Hindlimb muscle (tissue), 1 donor: Measurements from ENCODE around the gene KLK5. TPM values are rescaled to one million over a fixed set of nuclear protein-coding genes. Genes with fewer than 3 reads are reported as not detected.
A peak's percentile ranks its signal among the peaks of the same experiment; 100 is the strongest.

Experiments
- DNase-seq: peaks from one replicate; pipeline ENCODE4 v3.0.0-alpha.2; 2013
- polyA plus RNA-seq: library from polyadenylated mRNA; unstranded; fragments of 120-200 nt; gene quantifications from one replicate; pipeline ENCODE4 v1.2.1, GENCODE V29; 2013; ENCODE audit not compliant: insufficient read length

KLK5 gene
- polyA plus RNA-seq, 1 donor: not detected

DNA sequence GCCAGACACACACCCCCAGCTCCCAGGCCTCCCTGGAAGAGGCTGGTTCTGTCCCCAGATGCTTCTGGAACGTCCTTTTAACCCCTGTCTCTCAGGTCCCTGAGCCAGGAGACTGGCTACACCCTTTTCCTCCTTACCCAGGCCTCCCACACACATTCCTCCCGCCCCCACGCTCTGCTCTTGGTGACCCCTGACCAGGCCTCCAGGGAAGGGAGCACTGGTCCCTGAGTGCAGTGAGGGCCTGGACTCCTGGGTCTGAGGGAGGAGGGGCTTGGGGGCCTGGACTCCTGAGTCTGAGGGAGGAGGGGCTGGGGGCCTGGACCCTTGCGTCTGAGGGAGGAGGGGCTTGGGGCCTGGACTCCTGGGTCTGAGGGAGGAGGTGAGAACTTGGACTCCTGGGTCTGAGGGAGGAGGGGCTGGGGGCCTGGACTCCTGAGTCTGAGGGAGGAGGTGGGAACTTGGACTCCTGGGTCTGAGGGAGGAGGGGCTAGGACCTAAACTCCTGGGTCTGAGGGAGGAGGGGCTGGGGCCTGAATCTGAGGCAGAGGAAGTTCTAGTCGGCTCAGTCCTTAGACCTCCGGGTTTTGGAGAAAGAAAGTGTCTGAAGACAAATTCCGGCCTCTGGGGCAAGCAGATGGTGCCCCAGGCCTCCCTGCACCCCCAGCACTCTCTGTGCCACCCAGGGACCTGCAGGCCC lies 16.0 kb upstream of the KLK5 start:
- no peak for DNase-seq

DNA sequence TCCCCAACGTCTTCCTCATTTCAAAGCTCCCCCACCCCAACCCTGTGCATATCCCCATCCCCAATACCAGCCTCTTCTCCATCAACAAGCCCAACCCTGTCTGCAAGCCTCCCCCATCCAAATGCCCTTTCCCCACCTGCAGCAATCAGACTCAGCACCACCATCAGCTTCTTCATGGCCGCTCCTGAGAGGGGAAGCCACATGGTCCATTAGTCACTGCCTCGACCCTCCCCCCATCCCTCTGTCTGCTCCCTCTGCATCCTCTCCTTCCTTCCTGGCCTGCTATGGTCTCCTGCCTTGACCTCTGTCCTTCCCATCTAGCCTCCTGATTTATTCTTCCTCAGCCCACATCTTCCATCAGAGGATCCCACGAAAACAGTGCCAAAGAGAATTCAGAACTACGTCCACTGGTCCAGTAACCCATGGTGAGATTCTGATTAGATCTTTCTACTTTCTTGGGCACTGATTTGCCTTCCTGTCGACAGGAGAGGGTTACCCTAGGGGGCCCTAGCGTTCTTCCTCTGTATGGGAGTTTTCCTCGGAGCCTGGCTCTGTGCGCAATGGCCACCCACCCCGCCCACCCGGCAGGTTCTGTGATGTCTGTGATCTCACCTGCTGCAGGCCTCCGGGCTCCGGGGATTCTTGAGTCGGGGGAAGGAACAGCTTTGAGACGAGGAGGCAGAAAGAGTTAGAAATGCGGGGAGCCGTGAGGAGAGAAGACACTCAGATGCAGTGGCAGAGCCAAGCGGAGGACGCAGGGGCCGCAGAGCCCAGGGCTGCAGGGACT lies 15.3 kb upstream of the KLK5 start:
- no peak for DNase-seq

DNA sequence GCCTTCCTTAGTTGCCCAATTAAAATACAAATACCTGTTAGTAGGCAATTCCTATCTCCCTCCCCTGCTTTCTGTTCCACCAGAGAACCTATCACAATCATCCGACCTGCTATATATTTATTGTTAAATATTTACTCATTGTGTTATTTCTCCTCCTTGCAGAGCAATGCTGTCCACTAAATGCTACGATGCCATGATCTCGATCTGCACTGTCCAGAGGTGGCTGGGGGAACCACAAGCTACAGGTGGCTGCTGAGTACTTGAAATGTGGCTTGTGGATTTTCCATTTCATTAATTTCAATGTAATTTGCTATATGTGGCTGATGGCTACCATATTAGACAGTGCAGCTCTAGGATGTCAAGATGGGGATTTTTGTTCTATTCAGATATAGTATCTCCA lies 11.4 kb upstream of the KLK5 start:
- DNase-seq: no peak

DNA sequence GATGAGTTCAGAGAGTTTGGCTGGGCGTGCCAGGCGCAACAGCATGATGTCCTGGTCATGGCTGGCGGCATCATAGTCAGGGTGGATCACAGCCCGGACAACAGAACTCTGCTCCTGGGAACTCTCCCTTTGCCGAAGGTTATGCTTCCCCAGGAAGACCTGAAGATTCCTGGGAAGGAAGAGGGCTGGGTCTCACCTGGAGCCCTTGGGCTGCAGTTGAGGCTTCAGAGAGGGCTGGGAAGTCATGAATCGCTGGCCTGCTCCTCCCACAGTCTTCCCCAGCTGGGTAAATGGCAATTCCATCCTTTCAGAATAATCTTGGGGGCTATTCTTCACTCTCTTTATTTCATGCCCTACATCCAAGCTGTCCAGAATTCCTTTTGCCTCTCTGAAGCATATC lies 10.5 kb upstream of the KLK5 start:
- no peak for DNase-seq

DNA sequence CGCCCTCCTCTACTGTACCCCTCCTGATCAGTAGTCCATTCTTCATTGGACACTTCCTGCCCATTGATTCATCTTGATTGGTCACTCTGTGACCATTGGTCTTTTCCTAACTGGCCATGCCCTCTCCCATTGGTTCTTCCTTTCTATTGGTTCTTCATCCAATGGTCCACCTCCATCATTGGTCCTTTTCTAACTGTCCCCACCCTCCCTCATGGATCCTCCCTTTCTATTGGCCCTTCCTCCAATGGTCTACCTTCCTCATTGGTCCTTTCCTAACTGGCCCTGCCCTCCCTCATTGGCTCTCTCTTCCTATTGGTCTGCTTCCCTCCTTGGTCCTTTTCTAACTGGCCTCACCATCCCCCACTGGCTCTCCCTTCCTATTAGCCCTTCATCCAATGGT lies 9.4 kb upstream of the KLK5 start:
- no peak for DNase-seq

DNA sequence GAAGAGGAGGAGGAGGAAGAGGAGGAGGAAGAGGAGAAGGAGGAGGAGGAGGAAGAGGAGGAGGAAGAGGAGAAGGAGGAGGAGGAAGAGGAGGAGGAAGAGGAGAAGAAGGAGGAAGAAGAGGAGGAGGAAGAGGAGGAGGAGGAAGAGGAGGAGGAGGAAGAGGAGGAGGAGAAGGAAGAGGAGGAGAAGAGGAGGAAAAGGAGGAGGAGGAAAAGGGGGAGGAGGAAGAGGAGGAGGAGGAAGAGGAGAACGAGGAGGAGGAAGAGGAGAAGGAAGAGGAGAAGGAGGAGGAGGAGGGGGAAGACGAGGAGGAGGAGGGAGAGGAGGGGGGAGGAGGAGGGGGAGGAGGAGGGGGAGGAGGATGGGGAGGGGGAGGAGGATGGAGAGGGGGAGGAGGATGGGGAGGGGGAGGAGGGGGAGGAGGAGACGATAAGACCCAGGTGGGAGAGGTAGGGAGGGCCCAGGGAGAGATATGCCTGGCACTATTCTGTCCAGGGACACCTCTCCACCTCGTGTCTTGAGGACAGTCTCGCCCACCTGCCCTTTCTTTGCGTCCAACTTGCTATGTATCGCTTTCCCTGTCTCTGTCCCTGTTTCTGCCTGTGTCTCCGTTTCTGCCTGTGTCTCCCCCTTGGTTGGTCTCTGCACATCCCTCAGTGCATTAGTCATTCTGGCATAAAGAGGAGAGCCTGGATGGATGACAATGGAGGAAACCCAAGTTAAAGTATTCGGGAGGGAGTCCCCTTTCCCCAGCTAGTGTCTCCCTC lies 7.1 kb upstream of the KLK5 start:
- no peak for DNase-seq

DNA sequence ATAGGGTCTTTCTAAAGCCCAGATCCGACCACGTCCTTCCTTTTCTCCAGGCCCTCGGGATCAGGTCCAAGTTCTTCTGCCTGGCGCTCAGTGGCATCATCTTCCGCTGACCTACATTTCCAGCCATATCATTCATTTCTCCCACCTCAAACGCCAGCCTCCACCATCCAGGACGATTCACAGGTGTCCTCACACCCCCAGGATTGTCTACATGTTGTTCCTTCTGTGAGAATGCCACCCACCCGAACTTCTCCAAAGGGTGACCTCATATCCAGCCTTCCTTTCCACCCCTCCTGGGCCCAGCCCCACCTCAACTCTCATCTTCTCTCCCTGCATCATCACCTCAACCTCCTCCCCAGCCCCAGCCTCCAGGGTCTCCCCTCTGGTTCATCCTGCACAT lies 4.7 kb upstream of the KLK5 start:
- DNase-seq: no peak

DNA sequence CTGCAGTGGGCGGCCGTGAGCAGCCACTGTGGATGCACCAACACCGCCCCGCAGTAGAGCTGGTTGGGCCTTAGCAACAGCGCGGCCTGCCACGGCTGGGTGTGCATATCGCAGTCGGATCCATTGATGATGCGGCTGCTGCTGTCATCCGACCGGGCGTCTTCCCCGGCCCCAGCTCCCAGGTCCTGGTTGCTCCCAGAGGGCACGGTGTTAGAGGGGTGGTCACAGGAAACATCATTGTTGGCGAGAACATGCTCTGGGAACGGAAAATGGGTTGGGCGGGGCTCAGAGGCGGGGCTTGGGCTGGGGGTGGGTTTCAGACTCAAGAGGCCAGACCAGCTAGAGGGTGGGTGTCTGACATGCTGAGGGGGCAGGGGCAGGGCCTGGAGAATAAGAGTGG lies 3.0 kb downstream of the KLK5 start:
- no peak for DNase-seq

DNA sequence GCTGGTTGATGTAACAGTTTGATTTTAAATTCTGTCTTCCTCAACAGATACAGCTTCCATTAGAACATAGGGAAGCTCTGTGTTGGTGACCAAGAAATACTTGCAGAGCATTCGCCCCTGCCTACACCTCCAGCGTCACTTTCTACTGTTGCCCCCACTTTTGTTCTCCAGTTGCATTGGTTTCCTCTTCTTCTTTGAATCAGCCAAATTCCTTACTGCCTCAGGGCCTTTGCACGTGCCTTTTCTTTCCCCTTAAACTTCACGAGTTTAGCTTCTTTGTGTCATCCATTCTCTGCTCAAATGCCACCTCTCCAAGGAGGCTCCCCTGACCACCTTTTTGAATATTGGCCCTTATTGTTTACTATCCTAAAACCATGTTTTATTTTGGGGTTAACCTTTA lies 5.7 kb downstream of the KLK5 start:
- no peak for DNase-seq

DNA sequence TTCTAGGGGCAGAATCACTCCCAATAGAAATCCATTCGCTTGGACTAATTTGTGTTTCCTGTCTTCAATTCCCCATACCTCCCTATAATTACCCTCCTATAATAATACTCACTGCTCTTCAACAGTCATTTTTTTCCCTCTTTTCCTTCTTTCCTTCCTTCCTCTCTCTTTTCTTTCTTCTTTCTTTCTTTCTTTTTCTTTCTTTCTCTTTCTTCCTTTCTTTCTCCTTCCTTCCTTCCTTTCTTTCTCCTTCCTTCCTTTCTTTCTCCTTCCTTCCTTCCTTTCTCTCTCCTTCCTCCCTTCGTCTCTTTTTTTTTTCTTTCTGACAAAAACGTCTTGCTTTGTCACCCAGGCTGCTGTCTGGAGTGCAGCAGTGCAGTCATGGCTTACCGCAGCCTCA lies 8.0 kb downstream of the KLK5 start:
- no peak for DNase-seq

DNA sequence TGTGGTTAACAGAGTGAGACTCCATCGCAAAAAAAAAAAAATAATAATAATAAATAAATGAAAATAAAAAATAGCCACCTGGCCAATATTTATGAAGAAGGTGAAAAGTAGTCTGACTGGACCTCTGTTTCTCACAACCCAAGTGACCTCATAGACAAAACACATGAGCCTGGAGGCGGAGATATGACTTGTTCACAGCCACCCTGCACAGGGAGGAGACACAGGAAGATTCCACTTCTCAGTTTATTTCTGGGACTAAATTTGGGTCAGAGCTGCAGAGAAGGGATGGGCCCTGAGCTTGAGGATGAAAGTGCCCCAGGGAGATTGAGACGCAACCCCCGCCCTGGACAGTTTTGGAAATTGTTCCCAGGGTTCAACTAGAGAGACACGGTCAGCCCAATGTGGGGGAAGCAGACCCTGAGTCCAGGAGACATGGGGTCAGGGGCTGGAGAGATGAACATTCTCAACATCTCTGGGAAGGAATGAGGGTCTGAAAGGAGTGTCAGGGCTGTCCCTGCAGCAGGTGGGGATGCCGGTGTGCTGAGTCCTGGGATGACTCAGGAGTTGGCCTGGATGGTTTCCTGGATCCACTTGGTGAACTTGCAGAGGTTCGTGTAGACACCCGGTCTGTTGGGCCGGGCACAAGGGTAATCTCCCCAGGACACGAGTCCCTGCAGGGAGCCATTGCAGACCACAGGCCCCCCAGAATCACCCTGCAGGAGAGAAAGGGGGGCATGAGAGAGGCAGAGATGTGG lies 9.6 kb downstream of the KLK5 start:
- no peak for DNase-seq

DNA sequence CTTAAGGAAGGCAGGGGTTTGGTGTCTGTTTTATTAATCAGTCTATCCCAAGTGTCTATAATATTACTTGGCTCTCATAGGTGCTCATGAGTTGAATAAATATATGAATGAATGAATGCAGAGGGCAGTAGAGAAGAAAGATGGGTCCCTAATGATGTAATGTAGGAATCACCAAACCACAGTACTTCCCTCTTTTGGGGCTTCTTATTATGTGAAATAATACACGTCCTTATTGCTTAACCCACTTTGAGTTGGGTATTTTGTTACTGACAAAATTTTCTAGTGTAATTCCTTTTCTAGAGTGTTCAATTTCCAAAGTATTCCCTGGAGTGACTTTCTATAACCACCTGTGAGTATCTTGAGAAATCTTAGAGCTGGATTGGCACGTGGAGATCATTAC lies 13.2 kb downstream of the KLK5 start:
- no peak for DNase-seq

DNA sequence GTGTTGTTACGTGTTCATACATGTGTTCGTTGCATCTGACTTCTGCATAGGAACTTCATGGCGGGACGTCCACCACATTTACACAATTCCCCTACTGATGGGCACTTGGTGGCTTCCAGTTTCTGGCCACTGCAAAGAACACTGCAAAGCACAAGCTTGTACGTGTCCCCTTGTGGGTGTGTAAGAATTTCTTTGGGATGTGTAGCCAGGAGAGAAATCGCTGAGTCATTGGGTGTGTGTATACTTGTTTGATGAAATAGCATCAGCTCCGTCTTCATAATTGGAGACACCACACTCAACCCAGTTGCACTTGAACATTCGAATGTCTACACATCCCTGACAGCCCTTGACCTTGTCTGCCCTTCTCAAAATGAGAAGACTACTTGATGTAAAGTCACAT lies 19.2 kb downstream of the KLK5 start:
- no peak for DNase-seq

DNA sequence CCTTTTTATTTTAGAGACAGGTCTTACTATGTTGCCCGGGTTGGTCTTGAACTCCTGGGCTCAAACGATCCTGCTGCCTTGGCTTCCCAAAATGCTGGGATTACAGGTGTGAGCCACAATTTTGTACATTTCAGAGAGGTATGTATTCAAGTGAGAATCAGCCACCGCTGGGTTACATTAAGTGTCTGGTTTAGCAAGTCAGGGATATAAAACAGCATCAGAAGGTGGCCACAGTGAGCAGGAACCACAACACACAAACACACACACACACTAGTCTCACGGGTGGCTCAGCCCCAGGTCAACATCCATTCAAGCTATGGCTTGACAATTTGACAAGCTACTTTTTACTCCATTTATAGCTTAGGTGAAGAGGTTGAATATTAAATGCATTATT lies 20.2 kb downstream of the KLK5 start:
- DNase-seq: no peak

DNA sequence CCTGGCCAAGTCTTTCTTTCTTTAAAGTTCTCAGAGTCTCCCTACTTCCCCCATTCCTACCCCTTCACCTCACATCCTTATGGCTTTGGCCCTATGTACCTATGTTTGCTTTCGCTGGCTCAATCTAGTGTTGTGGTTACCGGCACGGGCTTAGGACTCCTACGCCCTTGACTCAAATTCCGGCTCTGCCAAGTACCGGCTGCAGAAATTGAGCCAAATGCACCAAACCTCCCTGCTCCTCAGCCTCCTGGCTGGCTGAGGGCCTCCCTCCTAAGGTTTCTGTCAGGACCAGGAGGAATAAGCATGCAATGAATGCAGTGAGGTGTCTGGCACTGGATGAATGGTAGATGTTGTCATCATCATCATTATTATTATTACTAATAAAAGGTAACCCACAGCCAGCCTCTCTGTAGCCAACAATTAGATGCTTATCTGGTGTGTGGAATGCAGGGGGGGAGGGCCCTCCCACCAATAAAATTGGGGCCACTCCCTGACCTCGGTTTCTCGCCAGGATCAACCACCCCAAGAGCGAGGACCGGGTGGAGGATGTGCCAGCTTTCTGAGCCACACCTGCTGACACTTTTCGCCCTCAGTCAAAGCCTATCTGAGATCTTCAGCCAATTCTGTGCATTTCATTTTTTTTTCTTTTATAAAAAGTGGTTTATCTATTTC lies 20.7 kb downstream of the KLK5 start:
- DNase-seq: no peak

DNA sequence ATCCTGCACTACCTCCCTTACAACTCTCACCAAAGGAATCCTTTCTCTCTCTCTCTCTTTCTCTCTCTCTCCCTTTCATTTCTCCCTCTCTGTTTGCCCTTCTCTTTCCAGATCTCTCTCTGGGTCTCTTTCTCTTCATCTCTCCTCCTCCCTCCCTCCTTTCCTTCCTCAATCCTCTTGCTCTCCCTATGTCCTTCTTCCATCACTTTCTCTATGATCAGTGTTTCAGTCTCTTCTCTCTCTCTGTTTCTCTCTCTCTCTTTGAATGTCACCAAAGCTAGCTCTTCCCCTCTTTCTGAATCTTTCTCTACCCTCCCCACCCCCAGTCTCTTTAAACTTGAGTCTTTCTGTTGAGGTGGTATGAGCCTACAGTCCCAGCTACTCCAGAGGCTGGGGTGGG lies 21.8 kb downstream of the KLK5 start:
- no peak for DNase-seq

DNA sequence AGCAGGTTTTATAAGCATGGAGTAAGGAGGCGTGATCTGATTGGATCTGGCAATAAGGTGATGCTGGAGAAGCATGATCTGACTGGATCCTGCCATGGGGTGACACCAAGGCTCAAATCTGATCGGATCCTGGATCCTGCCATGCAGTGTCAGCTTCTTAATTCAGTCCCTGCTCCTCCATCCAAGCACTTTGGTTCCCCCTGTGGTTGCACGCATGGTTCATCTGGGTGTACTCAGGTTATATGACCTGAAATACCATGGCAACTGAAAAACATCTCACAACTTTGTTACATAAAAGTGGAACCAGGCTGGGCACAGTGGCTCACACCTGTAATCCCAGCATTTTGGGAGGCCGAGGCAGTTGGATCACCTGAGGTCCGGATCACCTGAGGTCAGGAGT lies 24.0 kb downstream of the KLK5 start:
- no peak for DNase-seq

DNA sequence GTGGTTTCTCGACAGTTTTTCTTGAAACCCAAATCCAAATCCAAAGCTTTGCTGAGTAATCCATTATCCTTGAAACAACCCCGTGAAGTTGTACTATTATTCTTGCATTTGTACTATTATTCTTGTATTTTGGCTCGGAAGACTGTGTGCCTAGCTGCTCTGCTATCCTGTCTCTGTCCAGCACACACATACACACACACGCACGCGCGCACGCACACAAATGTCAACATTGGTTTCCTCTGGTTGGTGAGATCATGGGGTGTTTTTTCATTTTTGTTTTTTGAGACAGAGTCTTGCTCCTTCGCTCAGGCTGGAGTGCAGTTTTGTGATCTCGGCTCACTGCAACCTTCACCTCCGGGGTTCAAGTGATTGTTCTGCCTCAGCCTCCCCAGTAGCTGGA lies 26.7 kb downstream of the KLK5 start:
- DNase-seq: no peak

DNA sequence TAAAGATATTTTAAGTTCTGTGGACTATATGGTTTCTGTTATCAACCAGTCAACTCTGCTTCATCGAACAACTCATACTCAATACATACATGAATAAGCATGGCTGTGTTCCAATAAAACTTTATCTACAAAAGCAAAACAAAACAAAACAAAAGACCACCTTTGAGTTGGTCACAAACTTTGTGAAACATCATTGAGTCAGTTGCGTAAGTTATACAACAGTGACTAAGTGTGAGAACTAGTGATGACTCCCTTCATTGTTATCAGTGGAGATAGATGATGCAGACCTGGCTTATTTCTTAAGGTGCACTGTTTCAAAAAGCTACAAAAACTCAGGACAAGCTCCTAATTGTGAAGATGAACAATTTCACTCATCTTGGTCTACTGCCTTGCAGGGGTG lies 27.1 kb downstream of the KLK5 start:
- no peak for DNase-seq

DNA sequence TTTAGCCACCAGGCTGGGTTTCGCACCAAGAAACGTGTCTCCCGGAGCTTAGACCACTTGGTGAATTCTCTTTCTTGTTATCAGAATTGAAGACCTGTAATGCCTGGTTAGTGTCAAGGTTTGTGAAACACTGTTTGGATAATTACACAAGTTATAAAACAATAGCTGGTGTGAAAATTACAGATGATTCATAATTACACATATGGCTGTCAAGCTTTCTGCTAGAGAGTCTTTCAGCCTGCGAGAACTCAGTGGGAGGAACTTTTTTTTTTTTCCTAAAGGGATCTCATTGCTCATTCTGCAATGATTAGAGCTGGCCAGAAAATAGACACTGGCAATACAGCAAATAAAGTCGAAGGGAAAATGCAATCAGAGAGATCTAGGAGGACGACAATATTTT lies 28.3 kb downstream of the KLK5 start:
- no peak for DNase-seq

DNA sequence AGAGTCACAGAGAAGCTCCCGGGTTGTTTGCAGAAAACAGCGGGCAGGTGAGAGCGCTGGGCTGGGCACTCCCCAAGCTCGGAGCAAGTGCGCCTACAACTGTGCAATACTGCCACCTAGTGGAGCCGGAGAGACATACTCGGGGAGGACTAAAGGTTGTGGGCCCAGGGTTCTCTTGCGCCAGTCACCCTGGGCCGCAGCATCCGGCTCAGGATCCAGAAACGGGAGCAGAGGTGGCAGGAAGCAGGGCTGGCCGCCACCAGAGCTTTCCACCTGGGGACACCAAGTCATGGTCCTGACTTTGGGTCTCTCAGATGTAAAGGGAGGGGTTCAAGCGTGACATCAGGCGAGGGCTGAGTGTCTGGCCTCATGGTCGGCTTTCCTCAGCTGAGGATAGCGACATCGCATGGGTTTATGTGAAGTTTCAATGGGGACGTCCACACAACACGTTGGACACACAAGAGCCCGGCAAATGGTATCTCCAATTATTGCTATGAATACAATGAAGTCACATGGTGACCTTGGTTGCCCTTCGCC lies 30.5 kb downstream of the KLK5 start:
- DNase-seq: peak; percentile 72
